Measurements from ENCODE around the gene LEMD1.

Gene LEMD1

DNA sequence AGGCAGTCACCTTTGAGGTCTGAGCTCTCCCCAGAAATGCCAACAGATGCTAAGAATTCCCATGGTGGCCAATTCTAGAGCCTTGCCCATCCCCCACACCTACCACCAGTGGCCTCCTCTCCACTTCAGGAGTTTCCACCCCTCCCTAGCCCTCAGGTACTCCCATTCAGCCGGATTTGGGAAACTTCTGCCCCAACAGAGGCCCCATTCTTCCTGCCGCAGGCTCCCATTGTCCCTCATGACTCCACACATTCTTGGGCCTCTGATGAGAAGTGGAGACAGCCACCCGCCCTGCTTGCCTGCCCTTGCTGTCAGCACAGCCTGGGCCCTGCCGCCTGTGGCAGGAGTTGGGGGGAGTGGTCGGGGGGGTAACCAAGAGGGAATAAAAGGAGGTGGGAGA is 29.3 kb upstream of the LEMD1 start:
- Mint-ChIP-seq H3K27ac (no peak overlapping the region), H3K4me1 (ENCODE audit: low read depth) (peaks cover 6% of the 10 kb centered on the region), H3K36me3 (ENCODE audit: low read depth) (no peaks in the 10 kb centered on the region), H3K9me3 (no peaks in the 10 kb centered on the region), H3K27me3 (ENCODE audit: low read depth) (peaks cover 53% of the 10 kb centered on the region), H3K4me3 (no peak overlapping the region)

DNA sequence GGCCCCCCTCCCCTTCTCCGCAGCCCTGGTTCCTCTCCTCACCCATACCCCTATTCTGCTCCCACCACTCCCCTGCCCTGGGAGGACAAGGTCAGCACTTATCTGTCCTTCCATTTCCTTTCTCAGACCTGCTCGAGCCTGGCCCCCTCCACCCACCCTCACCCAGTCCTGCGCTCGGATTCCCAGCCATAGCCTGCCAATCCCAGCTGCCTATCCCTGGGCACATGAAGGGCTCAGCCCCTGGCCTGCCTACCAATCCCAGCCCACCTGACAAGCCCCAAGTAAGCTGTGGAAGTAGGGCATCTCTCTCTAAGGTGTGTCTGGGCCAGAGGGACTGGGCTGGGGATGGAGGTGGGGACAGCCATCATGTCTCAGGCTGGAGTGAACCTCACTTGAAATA is 28.6 kb upstream of the LEMD1 start:
- H3K27ac Mint-ChIP-seq = no peak overlapping the region
- no peaks in the 10 kb centered on the region for H3K36me3 Mint-ChIP-seq (ENCODE audit: low read depth)
- H3K4me3 Mint-ChIP-seq = no peak overlapping the region
- peaks cover 3% of the 10 kb centered on the region for H3K4me1 Mint-ChIP-seq (ENCODE audit: low read depth)
- no peaks in the 10 kb centered on the region for H3K9me3 Mint-ChIP-seq
- H3K27me3 Mint-ChIP-seq (ENCODE audit: low read depth) = peaks cover 46% of the 10 kb centered on the region

DNA sequence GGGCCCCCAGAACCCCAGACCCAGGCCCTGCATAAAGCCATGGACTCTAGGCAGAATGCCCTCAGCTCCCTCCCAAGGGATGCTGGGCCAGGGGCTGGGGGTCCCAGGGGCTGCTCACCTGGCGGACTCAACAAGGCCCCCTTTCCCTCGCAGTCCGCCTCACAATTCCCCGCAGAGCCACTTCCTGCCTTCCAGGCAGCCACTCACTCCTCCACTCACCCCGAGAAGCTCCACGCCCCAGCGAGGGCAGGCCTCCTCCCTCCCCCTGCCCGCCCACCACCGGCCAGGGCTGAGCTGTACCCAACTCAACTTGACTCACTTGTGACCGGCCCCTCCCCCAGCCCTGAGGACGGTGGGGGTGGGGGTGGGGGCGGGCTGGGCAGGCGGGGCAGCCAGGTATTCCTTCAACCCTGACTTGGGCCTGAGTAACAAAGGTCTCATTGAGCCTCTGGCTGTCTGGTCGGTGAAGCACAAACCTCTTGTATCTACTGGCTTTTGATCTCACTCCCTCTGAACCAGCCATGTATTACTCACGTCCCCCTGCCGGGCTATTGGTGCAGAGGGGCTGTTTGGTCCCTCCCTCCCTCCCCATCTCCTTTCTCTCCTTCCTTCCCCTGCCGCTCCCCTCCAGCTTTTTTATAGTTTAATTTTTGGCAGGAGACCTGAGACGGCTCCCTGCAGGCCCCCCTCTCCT is 28.0 kb upstream of the LEMD1 start:
- no peaks in the 10 kb centered on the region for H3K9me3 Mint-ChIP-seq
- peak overlapping the region; percentile 55 for H3K27ac Mint-ChIP-seq
- peak overlapping the region; percentile 58 for H3K4me3 Mint-ChIP-seq
- peaks cover 40% of the 10 kb centered on the region for H3K27me3 Mint-ChIP-seq (ENCODE audit: low read depth)
- peaks cover 3% of the 10 kb centered on the region for H3K4me1 Mint-ChIP-seq (ENCODE audit: low read depth)
- no peaks in the 10 kb centered on the region for H3K36me3 Mint-ChIP-seq (ENCODE audit: low read depth)

DNA sequence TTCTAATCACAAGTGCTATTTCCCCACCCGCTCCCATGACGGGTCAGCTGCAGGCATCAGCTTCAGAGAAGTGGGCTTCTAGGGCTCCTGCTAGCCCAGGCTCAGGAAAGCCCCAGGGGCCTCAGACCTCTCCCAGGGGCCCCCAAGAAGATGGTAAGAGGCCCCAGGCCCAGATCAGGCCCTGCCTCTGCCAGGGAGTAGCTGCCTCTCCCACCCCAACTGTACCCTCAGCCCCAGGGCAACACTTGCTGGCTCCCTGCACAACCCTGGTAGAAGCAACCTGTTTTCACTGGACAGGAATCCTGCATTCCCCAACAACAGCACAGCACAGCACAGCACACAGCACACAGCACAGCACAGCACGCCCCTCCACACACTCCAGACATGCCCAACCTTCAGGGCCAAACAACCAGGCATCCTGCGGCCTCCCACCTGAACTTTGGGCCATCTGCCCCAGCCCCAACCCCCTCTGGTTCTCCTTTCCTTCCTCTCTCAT is 27.4 kb upstream of the LEMD1 start:
- peak overlapping the region; percentile 58 for H3K4me3 Mint-ChIP-seq
- H3K9me3 Mint-ChIP-seq = no peaks in the 10 kb centered on the region
- H3K4me1 Mint-ChIP-seq (ENCODE audit: low read depth) = peaks cover 1% of the 10 kb centered on the region
- peaks cover 35% of the 10 kb centered on the region for H3K27me3 Mint-ChIP-seq (ENCODE audit: low read depth)
- no peaks in the 10 kb centered on the region for H3K36me3 Mint-ChIP-seq (ENCODE audit: low read depth)
- H3K27ac Mint-ChIP-seq = peak overlapping the region; percentile 55

DNA sequence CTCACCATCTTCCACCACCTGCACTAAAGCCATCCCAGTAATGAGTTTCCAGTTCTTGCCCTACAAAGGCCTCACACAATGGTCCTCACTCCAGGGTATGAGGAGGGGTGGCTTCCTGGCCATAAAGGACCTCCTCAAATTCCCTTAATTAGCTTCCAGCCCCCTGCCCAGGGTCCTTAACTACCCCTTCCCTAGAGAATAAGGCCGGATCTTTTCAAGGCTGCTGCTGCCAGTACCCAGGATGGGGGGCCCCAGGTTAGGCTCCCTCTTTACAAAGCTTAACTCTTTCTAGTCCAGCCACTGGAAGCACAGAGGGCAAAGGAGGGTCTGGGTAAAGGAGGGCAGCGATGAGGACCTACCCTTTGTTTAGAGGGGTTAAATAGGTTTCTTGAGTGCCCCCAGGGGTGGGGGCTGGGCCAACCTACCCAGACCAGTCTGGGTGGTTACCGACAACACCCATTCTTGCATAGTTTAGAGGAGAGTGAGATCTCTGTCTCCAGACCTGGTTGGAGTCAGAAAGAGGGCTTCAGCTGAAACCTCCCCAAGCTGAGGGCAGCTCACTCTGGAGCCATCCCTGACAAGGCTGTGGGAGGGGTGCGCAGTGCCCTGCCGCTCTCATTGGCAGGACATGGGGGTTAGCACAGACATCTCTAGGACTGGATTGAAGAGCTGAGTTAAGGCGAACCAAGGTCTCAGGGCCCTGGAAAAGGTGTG is 26.8 kb upstream of the LEMD1 start:
- Mint-ChIP-seq H3K36me3 (ENCODE audit: low read depth) (no peaks in the 10 kb centered on the region), H3K27ac (no peak overlapping the region), H3K4me1 (ENCODE audit: low read depth) (peaks cover 1% of the 10 kb centered on the region), H3K9me3 (no peaks in the 10 kb centered on the region), H3K27me3 (ENCODE audit: low read depth) (peaks cover 28% of the 10 kb centered on the region), H3K4me3 (peak overlapping the region; percentile 46)

DNA sequence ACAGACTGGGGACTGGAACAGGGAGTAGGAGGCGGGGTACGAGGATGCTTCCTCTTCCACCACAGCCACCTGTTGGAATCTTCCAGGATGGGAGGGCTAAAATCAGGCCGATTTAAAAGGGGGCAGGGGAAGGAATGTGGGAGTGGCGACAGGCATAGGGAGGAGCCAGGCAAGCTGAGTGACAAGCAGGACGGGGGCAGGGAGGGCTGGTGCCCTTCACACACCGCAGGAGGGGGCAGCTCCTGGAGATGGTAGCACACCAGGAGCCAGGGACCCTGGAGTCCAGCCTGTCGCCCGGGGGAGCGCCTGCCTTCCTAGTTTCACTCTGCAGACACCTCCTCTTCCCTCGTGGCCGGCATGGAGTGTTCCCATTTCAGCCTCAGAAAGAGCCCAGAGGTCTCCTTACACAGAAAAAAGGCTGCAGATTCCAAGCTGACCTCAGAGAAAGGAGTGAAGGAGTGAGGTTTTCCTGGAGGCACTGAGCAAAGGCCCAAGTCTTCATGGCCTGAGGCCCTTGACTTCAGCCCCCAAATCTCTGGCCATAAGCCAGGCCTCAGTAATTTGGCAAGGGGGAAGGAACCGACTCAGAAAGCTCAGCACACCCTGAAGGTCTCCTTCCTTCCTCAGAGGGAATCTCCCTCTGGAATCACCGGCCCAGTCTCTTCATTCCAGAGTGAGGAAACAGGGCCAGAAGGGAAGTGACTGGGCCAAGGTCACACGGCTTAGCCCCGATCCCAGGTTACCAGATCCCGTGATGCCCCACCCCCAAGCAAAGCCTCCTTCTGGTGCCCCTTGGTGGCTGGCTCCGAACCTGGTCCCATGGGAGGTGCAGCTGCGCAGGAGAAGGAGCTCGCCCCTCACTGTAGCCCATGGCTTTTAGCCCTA is 25.8 kb upstream of the LEMD1 start:
- H3K27ac Mint-ChIP-seq = no peak overlapping the region
- no peak overlapping the region for H3K4me3 Mint-ChIP-seq
- peaks cover 19% of the 10 kb centered on the region for H3K27me3 Mint-ChIP-seq (ENCODE audit: low read depth)
- no peaks in the 10 kb centered on the region for H3K36me3 Mint-ChIP-seq (ENCODE audit: low read depth)
- H3K9me3 Mint-ChIP-seq = no peaks in the 10 kb centered on the region
- peaks cover 1% of the 10 kb centered on the region for H3K4me1 Mint-ChIP-seq (ENCODE audit: low read depth)

DNA sequence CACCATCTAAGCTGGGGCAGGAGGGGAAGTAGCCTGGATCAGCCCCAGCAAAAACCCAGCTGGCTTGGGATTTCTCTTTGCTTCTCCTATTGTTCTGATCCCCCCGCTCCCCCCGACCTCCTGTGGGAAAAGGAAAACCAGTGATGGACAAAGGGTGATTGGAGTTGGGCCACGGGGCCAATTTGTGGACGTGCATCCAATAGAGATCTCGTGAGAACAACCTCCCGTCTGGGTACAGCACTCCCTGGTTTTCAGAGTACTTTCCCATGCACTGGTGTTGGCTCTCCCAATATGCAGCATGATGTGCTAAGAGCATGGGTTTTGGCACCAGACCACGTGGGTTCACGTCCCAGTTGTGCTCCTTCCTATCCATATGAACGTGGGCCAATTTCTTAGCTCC is 25.0 kb upstream of the LEMD1 start:
- no peaks in the 10 kb centered on the region for H3K9me3 Mint-ChIP-seq
- no peaks in the 10 kb centered on the region for H3K36me3 Mint-ChIP-seq (ENCODE audit: low read depth)
- peaks cover 13% of the 10 kb centered on the region for H3K27me3 Mint-ChIP-seq (ENCODE audit: low read depth)
- H3K27ac Mint-ChIP-seq = no peak overlapping the region
- H3K4me1 Mint-ChIP-seq (ENCODE audit: low read depth) = peaks cover 3% of the 10 kb centered on the region
- no peak overlapping the region for H3K4me3 Mint-ChIP-seq

DNA sequence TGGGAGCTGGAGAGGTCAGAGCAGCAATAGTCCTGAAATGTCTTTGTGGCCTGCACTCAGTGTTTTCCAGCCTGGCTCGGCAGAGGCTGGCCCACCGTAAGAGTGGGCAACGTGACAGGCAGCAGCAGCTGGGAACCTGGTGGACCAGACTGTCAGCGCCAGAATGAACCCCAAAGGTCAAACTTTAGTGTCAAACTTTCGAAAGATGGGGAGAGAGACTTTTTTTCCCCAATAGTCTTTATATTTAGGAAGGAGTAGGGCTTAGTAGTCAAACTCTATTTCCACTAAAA is 23.7 kb upstream of the LEMD1 start:
- no peaks in the 10 kb centered on the region for H3K36me3 Mint-ChIP-seq (ENCODE audit: low read depth)
- H3K9me3 Mint-ChIP-seq = no peaks in the 10 kb centered on the region
- H3K4me3 Mint-ChIP-seq = no peak overlapping the region
- H3K4me1 Mint-ChIP-seq (ENCODE audit: low read depth) = peaks cover 15% of the 10 kb centered on the region
- H3K27me3 Mint-ChIP-seq (ENCODE audit: low read depth) = peaks cover under 1% of the 10 kb centered on the region
- no peak overlapping the region for H3K27ac Mint-ChIP-seq

DNA sequence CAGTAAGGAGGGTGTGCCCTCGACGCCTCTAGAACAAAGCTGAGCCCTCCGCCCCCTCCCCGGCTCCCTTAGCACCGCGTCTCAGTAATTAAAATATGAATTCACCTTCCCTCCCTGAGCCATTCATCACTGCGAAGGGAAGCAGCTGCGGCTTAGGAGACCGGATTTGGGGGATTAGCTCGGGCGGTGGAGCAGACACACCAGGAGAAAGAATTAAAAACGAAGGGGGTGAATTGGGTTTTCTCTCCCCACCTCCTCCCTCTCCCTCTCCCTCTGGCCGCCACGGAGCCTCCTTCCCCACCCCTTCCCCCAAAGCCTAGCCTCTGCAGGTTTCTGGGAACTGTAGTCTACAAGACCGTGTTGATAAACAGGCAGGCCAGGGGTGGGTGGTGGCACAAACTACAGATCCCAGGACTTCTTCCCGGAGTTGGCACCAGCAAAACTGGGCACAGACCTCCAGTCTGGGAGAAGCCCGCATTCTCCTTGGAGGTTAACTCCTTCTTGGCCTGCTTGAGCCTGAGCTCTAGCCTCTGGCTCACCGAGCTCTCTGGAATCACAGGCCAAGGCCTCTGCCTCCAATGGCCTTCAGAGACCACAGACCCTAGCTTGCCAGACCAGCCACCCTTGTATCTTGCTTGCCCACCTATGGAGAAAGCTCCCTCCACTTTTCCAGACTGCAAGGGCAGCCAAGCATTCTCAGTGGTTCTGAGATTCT is 23.2 kb upstream of the LEMD1 start:
- Mint-ChIP-seq H3K27ac (no peak overlapping the region), H3K4me3 (no peak overlapping the region), H3K4me1 (ENCODE audit: low read depth) (peaks cover 18% of the 10 kb centered on the region), H3K9me3 (no peaks in the 10 kb centered on the region), H3K27me3 (ENCODE audit: low read depth) (no peaks in the 10 kb centered on the region), H3K36me3 (ENCODE audit: low read depth) (no peaks in the 10 kb centered on the region)

DNA sequence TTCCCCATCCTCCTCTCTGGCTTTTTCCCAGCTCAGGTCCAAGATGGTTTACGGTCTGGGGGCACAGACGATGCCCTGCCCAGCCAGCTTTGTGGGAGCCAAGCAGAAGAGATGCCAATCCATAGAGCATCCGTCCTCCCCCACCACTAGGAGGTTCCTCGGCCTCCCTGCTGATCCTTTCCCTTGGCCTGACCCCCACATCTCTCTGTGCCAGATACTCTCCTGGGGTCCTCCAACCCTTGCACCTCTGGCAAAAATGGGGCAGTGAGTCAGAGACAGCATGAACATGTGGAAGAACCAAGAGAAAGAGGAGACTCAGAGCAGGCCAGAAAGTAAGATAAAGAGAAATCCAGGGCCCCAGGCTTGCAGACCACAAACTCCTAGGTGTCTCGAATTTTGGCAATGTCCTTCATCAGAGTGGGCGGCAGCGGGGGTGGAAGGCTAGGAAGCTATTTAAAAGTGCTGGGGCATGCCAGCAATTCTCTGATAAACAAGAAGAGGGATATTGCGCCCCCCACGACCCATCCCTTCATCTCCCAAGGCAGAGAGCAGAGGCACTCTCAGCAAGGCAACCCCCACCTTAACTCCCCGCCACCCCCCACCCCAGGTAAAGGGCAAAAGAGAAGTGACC is 22.6 kb upstream of the LEMD1 start:
- Mint-ChIP-seq H3K27ac (no peak overlapping the region), H3K4me3 (no peak overlapping the region), H3K4me1 (ENCODE audit: low read depth) (peaks cover 22% of the 10 kb centered on the region), H3K36me3 (ENCODE audit: low read depth) (no peaks in the 10 kb centered on the region), H3K27me3 (ENCODE audit: low read depth) (no peaks in the 10 kb centered on the region), H3K9me3 (no peaks in the 10 kb centered on the region)

DNA sequence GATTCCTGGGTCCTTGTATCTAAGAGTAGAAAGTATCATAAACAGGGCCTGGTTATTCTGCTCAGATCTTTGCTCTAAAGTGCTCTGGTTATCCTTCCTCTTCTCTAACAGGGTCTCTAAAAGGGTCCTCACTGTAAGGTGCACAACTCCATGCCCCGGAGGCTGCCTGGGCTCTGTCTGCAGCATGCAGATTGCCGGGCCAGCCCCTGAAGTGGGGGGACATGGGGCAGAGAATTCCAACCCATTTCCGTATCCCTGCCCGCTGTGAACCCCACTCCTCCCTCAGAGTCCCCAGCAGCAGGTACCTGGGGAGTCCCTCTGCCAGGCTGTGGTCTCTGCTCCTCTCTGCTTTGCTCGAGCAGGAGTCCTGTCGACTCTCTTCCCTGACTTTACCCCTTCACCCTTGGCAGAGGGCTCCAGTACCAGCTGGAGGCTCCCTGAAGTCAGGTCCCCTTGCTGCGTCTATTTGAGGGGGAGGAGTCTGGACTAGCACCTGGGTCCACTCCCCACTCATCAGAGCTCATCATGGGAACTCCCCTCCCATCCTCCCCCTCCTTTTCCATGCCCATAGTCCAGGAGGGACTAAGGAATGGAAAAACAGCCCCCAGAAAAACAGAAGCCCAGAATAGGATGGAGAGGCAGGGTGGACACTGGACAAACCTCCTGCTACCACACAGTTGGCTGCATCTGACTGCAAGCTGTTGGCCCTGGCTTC is 21.9 kb upstream of the LEMD1 start:
- no peak overlapping the region for H3K4me3 Mint-ChIP-seq

DNA sequence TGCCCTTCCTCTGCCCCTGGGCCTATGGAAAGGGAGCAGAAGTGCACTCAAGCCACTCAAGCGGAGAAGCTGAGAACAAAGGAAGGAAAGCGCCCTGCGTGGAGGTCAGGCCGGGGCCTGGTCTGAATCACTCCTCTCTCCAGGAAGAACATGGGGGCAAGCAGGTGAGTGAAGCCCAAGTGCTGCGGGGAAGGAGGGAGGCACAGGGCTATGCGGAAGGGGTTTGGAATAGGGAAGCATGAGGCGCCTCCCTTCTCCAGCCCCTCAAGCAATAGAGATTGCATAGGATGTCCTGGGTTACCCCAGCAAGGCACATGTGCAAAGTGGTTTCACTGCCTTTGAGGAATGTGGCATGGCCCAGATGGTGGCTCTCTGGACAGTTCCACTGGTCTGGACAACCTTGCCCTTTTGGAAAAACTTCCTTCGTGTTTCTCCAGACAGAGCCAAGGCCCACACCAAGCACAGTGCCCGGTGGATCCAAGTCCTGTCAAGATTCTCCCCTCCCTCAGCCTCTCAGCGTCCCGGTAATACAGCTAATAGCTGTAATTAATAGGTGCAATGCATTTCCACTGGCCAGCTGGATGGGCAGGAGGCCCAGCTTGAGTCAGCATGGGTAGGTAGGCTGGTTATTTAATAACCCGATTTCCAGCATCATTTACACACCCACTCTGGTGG is 20.3 kb upstream of the LEMD1 start:
- Mint-ChIP-seq H3K9me3 (no peaks in the 10 kb centered on the region), H3K4me1 (ENCODE audit: low read depth) (peaks cover 21% of the 10 kb centered on the region), H3K27me3 (ENCODE audit: low read depth) (no peaks in the 10 kb centered on the region), H3K4me3 (no peak overlapping the region), H3K27ac (no peak overlapping the region), H3K36me3 (ENCODE audit: low read depth) (no peaks in the 10 kb centered on the region)

More for the DNA sequence above, 21.9 kb upstream of the LEMD1 start:
- H3K27me3 Mint-ChIP-seq (ENCODE audit: low read depth) = no peaks in the 10 kb centered on the region
- no peak overlapping the region for H3K27ac Mint-ChIP-seq
- peaks cover 22% of the 10 kb centered on the region for H3K4me1 Mint-ChIP-seq (ENCODE audit: low read depth)
- no peaks in the 10 kb centered on the region for H3K36me3 Mint-ChIP-seq (ENCODE audit: low read depth)
- H3K9me3 Mint-ChIP-seq = no peaks in the 10 kb centered on the region

DNA sequence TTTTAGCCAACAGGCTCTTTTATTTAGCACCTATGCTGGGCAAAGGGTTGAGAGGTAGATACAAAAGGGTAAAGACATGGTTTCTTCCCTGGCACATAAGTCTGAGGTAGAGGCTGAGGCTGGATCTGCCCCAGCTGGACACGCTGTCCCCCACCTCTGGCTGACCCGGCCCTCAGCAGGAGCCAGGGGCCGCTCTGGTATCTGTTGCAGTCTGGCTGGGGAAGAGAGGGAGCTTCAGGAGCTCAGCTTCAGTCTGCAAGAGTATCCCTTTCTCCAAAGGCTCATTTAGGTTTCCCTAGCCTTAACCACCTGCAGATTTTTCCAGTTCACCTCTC is 19.8 kb upstream of the LEMD1 start:
- Mint-ChIP-seq H3K27me3 (ENCODE audit: low read depth) (no peaks in the 10 kb centered on the region), H3K4me1 (ENCODE audit: low read depth) (peaks cover 21% of the 10 kb centered on the region), H3K36me3 (ENCODE audit: low read depth) (no peaks in the 10 kb centered on the region), H3K4me3 (peak overlapping the region; percentile 71), H3K27ac (peak overlapping the region; percentile 89), H3K9me3 (no peaks in the 10 kb centered on the region)
